Measurements from ENCODE around the gene PICALM. TPM values are rescaled to one million over a fixed set of nuclear protein-coding genes. Genes with fewer than 3 reads are reported as not detected.

PICALM gene
- total and polyA plus RNA-seq, 2 of the 13 experiments (the other 11 are each of a cell fraction or from before 2014, with no cell fraction given): 97.6 to 154 TPM

DNA sequence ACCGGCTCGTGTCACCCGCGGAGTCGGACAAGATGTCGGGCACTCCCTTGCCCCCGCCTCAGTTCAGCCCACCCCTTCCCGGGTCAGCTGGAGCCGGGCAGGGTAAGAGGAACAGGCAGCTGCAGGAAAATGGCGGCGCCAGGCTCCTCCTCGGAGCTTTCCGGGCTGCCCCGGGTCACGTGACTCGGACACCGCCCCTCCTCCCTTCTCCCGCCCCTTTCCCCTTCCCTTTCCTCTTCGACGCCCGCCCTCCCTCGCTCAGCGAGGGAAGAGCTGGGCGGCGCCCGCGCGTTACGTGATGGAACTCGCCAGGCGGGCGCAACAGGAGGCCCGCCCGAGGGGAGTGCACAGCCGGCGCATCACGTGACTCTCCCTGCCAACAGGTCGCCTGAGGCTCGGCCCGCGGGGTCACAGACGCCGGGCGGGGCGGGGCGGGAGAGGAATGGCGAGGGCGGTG lies at the start of gene PICALM (continued):
- peak; percentile 77; the same call in 1 of the 2 replicates for TF ChIP-seq ZNF788 (CRISPR knock-in tag; IDR thresholded peaks at IDR 0.05; ENCODE audit: borderline replicate concordance)
- 0 out of 2 replicates have a peak, but pooled peaks have one; percentile 66 for TF ChIP-seq CBFB (CRISPR knock-in tag; IDR thresholded peaks at IDR 0.05)
- TF ChIP-seq, protein P1, sequence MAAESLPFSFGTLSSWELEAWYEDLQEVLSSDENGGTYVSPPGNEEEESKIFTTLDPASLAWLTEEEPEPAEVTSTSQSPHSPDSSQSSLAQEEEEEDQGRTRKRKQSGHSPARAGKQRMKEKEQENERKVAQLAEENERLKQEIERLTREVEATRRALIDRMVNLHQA (CRISPR knock-in tag; IDR thresholded peaks at IDR 0.05): no peak
- TF ChIP-seq ZSCAN9 (CRISPR knock-in tag; IDR thresholded peaks at IDR 0.05; ENCODE audit: borderline replicate concordance): peak; percentile 70; the same call in 1 of the 2 replicates
- 0 out of 2 replicates have a peak, but pooled peaks have one; percentile 38 for TF ChIP-seq HNRNPUL1 (IDR thresholded peaks at IDR 0.05; ENCODE audit: low read depth, low read length)
- no peak for TF ChIP-seq ZNF430 (CRISPR knock-in tag; IDR thresholded peaks at IDR 0.05)
- TF ChIP-seq POLR2AphosphoS2 (IDR thresholded peaks at IDR 0.05; ENCODE audit: low read depth, low read length): no peak
- TF ChIP-seq ZNF724P (CRISPR knock-in tag; IDR thresholded peaks at IDR 0.05; ENCODE audit: borderline replicate concordance): peak; percentile 59; the same call in 1 of the 2 replicates
- TF ChIP-seq SMARCE1 (IDR thresholded peaks at IDR 0.05; ENCODE audit: borderline replicate concordance): no peak
- peak; percentile 95 for TF ChIP-seq BHLHE40 (IDR thresholded peaks at IDR 0.05; ENCODE audit: low read length)
- TF ChIP-seq, protein P2, sequence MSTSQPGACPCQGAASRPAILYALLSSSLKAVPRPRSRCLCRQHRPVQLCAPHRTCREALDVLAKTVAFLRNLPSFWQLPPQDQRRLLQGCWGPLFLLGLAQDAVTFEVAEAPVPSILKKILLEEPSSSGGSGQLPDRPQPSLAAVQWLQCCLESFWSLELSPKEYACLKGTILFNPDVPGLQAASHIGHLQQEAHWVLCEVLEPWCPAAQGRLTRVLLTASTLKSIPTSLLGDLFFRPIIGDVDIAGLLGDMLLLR (CRISPR knock-in tag; IDR thresholded peaks at IDR 0.05): 0 out of 2 replicates have a peak, but pooled peaks have one; percentile 37
- peak; percentile 58; the same call in 1 of the 2 replicates for TF ChIP-seq NCOA2 (CRISPR knock-in tag; IDR thresholded peaks at IDR 0.05)
- TF ChIP-seq CREB1 (IDR thresholded peaks at IDR 0.05): peak; percentile 73
- TF ChIP-seq CREB1 (CRISPR knock-in tag; IDR thresholded peaks at IDR 0.05): no peak; the same call in 1 of the 2 replicates
- peak; percentile 81 for TF ChIP-seq IRF2 (CRISPR knock-in tag; IDR thresholded peaks at IDR 0.05)
- peak; percentile 76; the same call in 1 of the 2 replicates for TF ChIP-seq GFI1 (CRISPR knock-in tag; IDR thresholded peaks at IDR 0.05; ENCODE audit: borderline replicate concordance)
- TF ChIP-seq ZNF761 (CRISPR knock-in tag; conservative IDR thresholded peaks at IDR 0.05): no peak
- TF ChIP-seq PBX3 (CRISPR knock-in tag; IDR thresholded peaks at IDR 0.05; ENCODE audit: borderline replicate concordance): no peak
- TF ChIP-seq ZFP82 (CRISPR knock-in tag; IDR thresholded peaks at IDR 0.05; ENCODE audit: borderline replicate concordance): peak; percentile 82; the same call in 1 of the 2 replicates
- TF ChIP-seq MBNL3 (CRISPR knock-in tag; conservative IDR thresholded peaks at IDR 0.05): no peak
- TF ChIP-seq ZBTB33 (CRISPR knock-in tag; IDR thresholded peaks at IDR 0.05): no peak
- TF ChIP-seq GMEB1 (CRISPR knock-in tag; IDR thresholded peaks at IDR 0.05; ENCODE audit: borderline replicate concordance): peak; percentile 85
- TF ChIP-seq JUN (CRISPR knock-in tag; IDR thresholded peaks at IDR 0.05): no peak
